Esophagus (tissue), 2 donors: Measurements from ENCODE around the gene TNFAIP3. TPM values are rescaled to one million over a fixed set of nuclear protein-coding genes. Genes with fewer than 3 reads are reported as not detected.

Source experiments
- H3K27ac ChIP-seq, 2 donors: one replicate each; pipeline ENCODE4 v1.5.1; 2013; ENCODE audit warnings: low read depth in 2 of 2, mild to moderate bottlenecking in 2 of 2, inconsistent platforms in 1 of 2, low read length in 1 of 2, moderate library complexity in 1 of 2
- H3K27me3 ChIP-seq, 2 donors: one replicate each; pipeline ENCODE4 v1.6.1; 2013; ENCODE audit warnings: low read length in 2 of 2, control low read depth in 1 of 2, mild to moderate bottlenecking in 1 of 2; ENCODE audit not compliant: insufficient read depth in 2 of 2, control insufficient read depth in 1 of 2
- H3K36me3 ChIP-seq, 2 donors: one replicate each; pipeline ENCODE4 v1.6.1; 2013; ENCODE audit warnings: low read length in 1 of 2; ENCODE audit not compliant: control insufficient read depth in 2 of 2, insufficient read depth in 2 of 2
- H3K4me1 ChIP-seq, 2 donors: one replicate each; pipeline ENCODE4 v1.6.1; 2013; ENCODE audit warnings: low read length in 1 of 2; ENCODE audit not compliant: control insufficient read depth in 2 of 2, insufficient read depth in 2 of 2
- H3K4me3 ChIP-seq, 2 donors: one replicate each; pipeline ENCODE4 v1.5.1; 2013; ENCODE audit warnings: low read length in 2 of 2, mild to moderate bottlenecking in 2 of 2, low read depth in 1 of 2, moderate library complexity in 1 of 2
- H3K9me3 ChIP-seq, 2 donors: one replicate each; pipeline ENCODE4 v1.6.1; 2013; ENCODE audit warnings: mild to moderate bottlenecking in 2 of 2, low read depth in 1 of 2, low read length in 1 of 2, moderate library complexity in 1 of 2; ENCODE audit not compliant: control insufficient read depth in 2 of 2, insufficient read depth in 1 of 2
- WGBS, 2 donors: extraction: QIAGEN DNeasy Blood & Tissue Kit; methylation state at CpG; one replicate each; pipeline ENCODE4 v1.1.7; 2013; 5-methylcytosine and 5-hydroxymethylcytosine counted together
- polyA plus RNA-seq, 2 donors: library from polyadenylated mRNA; stranded (reverse); fragments of 200-250 nt; gene quantifications; one replicate each; pipeline ENCODE4 v1.2.3, GENCODE V29; 2013
- donor health status: healthy with polysubstance abuse.
- donor health status: Bipolar disorder and iron deficiency.

TNFAIP3 gene
- polyA plus RNA-seq, result 10 to 100 TPM in 1 of 2 donors, 1 to 10 TPM in 1; 5.6 to 10.7 TPM

DNA sequence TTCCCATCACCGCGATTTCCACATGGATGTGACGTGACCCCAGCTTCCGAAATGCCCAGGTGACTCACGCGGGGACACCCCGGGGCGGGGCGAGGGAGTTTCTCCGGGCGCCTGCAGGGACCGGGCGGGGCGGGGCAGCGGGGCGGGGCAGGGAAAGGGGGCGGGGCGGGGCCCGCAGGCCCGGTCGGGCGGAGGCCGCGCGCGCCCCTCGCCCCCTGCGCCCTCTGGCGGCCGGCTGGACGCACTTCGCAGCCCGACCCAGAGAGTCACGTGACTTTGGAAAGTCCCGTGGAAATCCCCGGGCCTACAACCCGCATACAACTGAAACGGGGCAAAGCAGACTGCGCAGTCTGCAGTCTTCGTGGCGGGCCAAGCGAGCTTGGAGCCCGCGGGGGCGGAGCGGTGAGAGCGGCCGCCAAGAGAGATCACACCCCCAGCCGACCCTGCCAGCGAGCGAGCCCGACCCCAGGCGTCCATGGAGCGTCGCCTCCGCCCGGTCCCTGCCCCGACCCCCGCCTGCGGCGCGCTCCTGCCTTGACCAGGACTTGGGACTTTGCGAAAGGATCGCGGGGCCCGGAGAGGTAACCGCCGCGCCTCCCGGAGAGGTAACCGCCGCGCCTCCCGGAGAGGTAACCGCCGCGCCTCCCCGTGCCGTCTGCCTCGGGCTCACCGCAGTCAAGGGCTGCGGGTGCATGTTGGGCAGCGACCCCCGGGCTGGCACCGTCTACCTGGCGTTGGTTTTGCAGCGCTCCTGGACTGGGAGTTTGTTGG, at the start of gene TNFAIP3:
Gene TNFAIP3, plus strand, starts transcription at position 346 of the 771 bp plus-strand sequence. CDS start 3,969 bp downstream, outside the sequence.
- WGBS, 2 donors, result 0 to 1% methylated on average over 83 to 87 of the region's 87 CpGs
- H3K36me3 ChIP-seq, result no peaks in the 10 kb centered on the region
- peak within 1 kb of the TSS; percentile 68 to 95 for H3K4me3 ChIP-seq
- peak within 1 kb of the TSS; percentile 94 to 97 for H3K27ac ChIP-seq
- no peaks in the 10 kb centered on the region for H3K9me3 ChIP-seq
- H3K4me1 ChIP-seq, result peaks cover 0 to 5% of the 10 kb centered on the region in 2 donors
- H3K27me3 ChIP-seq, result no peaks in the 10 kb centered on the region

DNA sequence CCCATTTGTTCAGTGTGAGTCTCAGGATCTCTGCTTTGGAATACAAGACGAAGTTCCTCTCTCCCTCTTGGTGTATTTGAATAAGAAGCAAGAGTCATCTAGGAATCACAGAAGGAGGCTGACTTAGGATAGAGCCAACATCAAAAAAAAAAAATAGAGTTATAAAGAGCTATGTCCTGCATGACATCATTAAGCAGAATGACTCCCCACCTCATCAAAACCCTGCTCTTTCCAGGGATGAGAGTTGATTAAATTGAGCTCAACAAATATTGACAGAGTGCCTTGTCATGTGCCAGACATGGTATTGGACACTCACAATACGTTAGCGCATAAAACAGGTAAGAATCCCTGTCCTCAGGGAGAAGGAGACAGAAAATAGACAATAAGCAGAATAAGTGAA, 48.6 kb upstream of the TNFAIP3 start:
- WGBS, 2 donors, result 92 to 95% methylated on average over 3 of the region's 3 CpGs
- Histone ChIP-seq H3K4me3 (no peak overlapping the region), H3K9me3 (no peaks in the 10 kb centered on the region), H3K27ac (no peak overlapping the region), H3K4me1 (no peaks in the 10 kb centered on the region), H3K27me3 (no peaks in the 10 kb centered on the region), H3K36me3 (no peaks in the 10 kb centered on the region)

DNA sequence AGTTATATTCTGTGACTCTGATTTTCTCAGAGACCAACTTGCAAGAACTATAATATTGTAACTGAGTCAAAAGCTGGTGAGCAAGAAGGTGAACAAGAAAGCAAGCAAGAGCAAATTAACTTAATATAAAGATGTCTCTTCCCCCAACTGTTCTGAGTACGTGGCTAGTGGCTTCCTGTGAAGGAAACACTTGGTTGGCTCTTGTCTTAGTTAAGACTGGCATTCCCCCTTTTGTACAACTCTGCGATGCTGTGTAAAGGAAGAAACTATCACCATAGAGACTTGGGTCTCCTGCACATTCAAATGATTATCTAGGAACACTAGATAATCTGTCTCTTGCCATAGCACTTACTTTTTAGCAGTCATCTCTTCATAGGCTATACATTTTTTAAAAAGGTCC, 47.3 kb upstream of the TNFAIP3 start:
- no peaks in the 10 kb centered on the region for H3K9me3 ChIP-seq
- no peak overlapping the region for H3K27ac ChIP-seq

DNA sequence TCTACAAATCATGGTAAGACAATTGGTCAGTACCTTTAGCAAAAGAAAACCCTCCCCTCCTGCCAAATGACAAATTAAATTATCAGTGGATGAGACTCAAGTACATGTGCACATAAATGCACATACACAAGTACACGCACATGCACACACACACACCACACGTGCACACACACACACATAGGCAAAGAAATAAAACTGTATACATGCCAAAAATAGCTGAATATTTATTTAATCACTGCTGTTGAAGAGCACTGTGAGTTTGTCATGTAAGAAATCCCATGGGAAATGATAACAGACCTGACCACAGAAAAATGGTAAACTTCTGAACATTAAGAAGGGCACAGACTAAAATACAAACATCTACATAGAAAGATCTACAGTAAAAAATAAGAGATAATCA, 46.6 kb upstream of the TNFAIP3 start:
- no peaks in the 10 kb centered on the region for H3K36me3 ChIP-seq
- no peak overlapping the region for H3K4me3 ChIP-seq
- WGBS, 2 donors, result 70 to 79% methylated on average over 2 of the region's 2 CpGs
- no peaks in the 10 kb centered on the region for H3K27me3 ChIP-seq
- no peaks in the 10 kb centered on the region for H3K4me1 ChIP-seq
- no peaks in the 10 kb centered on the region for H3K9me3 ChIP-seq
- no peak overlapping the region for H3K27ac ChIP-seq

More for the DNA sequence above, 47.3 kb upstream of the TNFAIP3 start:
- WGBS, 2 donors, result 68 to 72% methylated on average over 2 of the region's 2 CpGs
- Histone ChIP-seq H3K36me3 (no peaks in the 10 kb centered on the region), H3K4me1 (no peaks in the 10 kb centered on the region), H3K4me3 (no peak overlapping the region), H3K27me3 (no peaks in the 10 kb centered on the region)

DNA sequence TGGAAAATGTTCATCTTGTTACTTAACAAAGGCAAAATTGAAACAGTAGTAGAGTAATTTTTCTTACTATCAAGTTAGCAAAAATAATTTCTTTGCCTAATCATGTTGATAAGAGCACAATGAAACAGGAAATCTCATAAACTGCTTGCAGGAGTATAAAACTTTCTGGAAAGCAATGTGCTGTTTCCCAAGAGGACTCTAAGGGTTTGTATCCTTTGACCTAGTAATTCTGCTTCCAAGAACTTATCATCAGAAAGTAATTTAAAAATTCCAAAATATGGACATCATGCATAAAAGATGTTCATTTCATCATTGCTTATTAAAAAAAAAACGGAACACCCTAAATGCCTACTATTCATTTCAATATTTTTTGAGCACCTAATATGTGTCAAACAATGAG, 46.1 kb upstream of the TNFAIP3 start:
- Histone ChIP-seq H3K36me3 (no peaks in the 10 kb centered on the region), H3K27ac (no peak overlapping the region), H3K9me3 (no peaks in the 10 kb centered on the region), H3K4me3 (no peak overlapping the region), H3K4me1 (no peaks in the 10 kb centered on the region), H3K27me3 (no peaks in the 10 kb centered on the region)
- WGBS, 2 donors, result 59 to 67% methylated on average over 1 of the region's 1 CpG

DNA sequence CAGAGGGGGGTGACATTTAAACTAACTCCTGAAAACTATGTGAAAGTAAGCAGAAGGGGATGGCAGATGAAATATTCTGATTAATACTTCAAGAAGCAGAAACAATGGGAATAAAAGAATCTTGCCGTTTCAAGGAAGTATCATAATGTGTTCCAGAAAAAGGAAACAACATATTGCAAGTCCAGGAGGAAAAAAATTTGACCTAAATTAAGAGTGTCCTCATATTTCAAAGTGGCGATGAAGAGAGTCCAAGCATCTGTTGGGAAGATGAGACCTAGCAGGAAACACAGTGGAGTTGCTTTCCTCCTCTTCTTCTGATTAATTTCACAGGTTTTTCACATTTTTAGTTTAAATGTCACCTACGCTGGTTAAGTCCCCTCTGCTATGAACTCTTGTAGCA, 45.6 kb upstream of the TNFAIP3 start:
- Histone ChIP-seq H3K36me3 (no peaks in the 10 kb centered on the region), H3K4me1 (no peaks in the 10 kb centered on the region), H3K4me3 (no peak overlapping the region), H3K27ac (no peak overlapping the region), H3K27me3 (no peaks in the 10 kb centered on the region), H3K9me3 (no peaks in the 10 kb centered on the region)
- WGBS, 2 donors, result 63 to 65% methylated on average over 3 of the region's 3 CpGs

DNA sequence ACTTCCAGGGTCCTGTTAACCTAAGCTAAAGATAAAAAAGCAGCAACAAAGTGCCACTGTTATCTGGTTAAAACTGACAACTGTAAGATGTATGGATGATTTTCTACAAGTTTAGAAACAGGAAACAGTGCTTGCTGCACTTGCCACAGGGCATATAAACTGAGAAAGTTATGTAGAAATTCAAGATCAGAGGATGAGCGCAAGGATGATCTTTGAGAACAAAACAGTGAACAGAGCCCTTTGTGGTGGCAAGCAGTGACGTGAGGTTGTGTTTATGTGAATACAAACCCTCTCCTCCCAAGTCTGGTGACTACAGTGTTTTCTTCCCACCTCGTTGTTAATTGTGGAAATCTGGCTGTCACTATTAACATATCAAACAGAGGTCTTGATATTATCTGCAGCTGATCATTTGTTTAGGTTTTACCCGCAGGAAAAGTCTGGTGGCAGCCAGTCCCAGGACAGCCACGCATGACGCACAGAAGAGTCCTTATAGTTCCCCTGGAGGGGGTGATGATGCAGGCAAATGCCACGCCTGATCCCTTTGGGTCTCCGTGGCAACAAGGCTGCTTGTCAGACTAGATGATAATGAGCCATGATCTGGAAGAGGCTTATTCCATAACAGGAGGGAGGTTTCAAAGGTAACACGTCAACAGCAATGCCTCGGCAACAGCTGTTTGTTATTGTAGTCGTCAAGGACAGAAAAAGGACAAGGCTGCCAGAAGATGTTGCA, 43.1 kb upstream of the TNFAIP3 start:
- Histone ChIP-seq H3K9me3 (no peaks in the 10 kb centered on the region), H3K4me1 (peaks cover 0 to 6% of the 10 kb centered on the region in 2 donors), H3K4me3 (no peak overlapping the region), H3K27me3 (no peaks in the 10 kb centered on the region), H3K36me3 (no peaks in the 10 kb centered on the region), H3K27ac (peak overlapping the region in 1 of 2 donors; percentile 65)
- 15 to 21% methylated on average over 11 of the region's 11 CpGs for WGBS, 2 donors

DNA sequence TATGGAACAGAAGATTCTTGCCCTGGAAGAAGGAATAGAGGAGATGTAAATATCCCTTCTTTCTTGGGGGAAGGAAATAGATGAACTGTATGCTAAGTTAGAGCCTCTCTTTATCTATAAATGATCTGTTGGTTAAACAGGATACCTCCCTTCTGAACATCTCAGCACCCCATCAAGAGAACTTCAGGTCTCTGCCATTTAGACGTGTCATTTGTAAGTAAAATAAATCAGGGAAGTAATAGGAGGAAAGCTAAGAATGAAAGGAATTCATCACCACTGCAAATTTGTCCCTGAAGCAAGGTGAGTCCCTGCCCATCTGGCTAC, 42.5 kb upstream of the TNFAIP3 start:
- WGBS, 2 donors, result 33 to 35% methylated on average over 1 of the region's 1 CpG
- Histone ChIP-seq H3K27ac (peak overlapping the region in 1 of 2 donors; percentile 65), H3K4me1 (peaks cover 0 to 6% of the 10 kb centered on the region in 2 donors)

DNA sequence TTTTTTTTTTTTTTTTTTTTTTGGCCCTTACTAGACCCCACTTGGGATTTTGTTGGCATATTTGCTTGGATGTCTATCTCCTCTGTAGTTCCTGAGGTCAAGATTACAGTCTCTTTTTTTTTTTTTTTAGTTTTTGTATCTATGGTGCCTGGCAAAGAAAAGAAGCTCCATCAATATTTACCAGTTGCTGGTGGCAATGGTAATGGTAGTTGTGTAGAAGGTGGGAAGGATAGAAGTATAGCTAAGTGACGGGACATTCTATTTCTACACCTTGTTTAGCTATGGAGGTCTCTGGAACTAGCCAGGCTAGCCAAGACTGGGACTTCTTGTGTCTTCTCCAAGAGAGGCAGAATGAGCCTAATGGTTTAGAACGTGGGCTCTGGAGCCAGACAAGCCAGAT, 42.2 kb upstream of the TNFAIP3 start:
- Histone ChIP-seq H3K27me3 (no peaks in the 10 kb centered on the region), H3K4me1 (peaks cover 0 to 6% of the 10 kb centered on the region in 2 donors), H3K4me3 (no peak overlapping the region), H3K9me3 (no peaks in the 10 kb centered on the region), H3K36me3 (no peaks in the 10 kb centered on the region), H3K27ac (no peak overlapping the region)
- 71 to 75% methylated on average over 2 of the region's 2 CpGs for WGBS, 2 donors

More for the DNA sequence above, 42.5 kb upstream of the TNFAIP3 start:
- Histone ChIP-seq H3K36me3 (no peaks in the 10 kb centered on the region), H3K9me3 (no peaks in the 10 kb centered on the region), H3K27me3 (no peaks in the 10 kb centered on the region), H3K4me3 (no peak overlapping the region)
